ENCODE results near the gene LRTM1.

DNA sequence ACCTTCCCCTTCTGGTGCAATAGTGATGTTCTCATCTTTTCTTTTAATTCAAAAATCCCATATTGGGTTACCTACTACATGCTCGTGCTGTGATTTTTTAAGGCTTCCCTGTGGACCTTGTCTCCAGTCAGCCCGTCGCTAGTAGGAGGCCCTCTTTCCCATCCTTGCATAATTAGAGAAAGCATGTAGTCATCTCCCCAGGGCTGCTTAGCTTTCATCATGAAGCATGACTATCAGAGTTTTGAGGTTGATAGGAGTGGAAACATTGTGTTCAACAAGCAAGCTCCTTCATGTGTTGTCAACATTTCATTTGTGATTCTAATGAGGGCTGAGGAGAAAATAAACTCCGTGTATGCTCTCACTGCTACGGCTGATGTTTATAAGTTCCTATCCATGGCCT, 8.7 kb upstream of the LRTM1 start:
- TF ChIP-seq POLR2A (IDR thresholded peaks at IDR 0.05), result no peak
- TF ChIP-seq CTCF (IDR thresholded peaks at IDR 0.05), result no peak

Data from testis (tissue), 2 donors.